Measurements from ENCODE around the gene MTERF2.
A peak's percentile ranks its signal among the peaks of the same experiment; 100 is the strongest.

Gene MTERF2

GRCh38 chr12:106987846-106988245 is 900 bp upstream of the MTERF2 start:
- no peak for DNase-seq

- no peak for DNase-seq
Measured at GRCh38 chr12:106986135-106986534, 811 bp downstream of the MTERF2 start.

GRCh38 chr12:106985479-106985878 is 1.5 kb downstream of the MTERF2 start:
- DNase-seq: no peak

- DNase-seq: no peak
Measured at GRCh38 chr12:106984588-106985137, 2.3 kb downstream of the MTERF2 start.

GRCh38 chr12:106982229-106982628 is 4.7 kb downstream of the MTERF2 start:
- DNase-seq: no peak

GRCh38 chr12:106981788-106982187 is 5.2 kb downstream of the MTERF2 start:
- DNase-seq: no peak

GRCh38 chr12:106980944-106981343 is 6.0 kb downstream of the MTERF2 start:
- peak; percentile 41 for DNase-seq

- DNase-seq: peak; percentile 65
Measured at GRCh38 chr12:106978035-106978800, 8.7 kb downstream of the MTERF2 start.

- DNase-seq: no peak
Measured at GRCh38 chr12:106976668-106977067, 10.3 kb downstream of the MTERF2 start.

- DNase-seq: no peak
Measured at GRCh38 chr12:106975993-106976658, 10.8 kb downstream of the MTERF2 start.

- no peak for DNase-seq
Measured at GRCh38 chr12:106975098-106975497, 11.8 kb downstream of the MTERF2 start.

- DNase-seq: no peak
Measured at GRCh38 chr12:106974511-106974910, 12.4 kb downstream of the MTERF2 start.

GRCh38 chr12:106973545-106973944 is 13.4 kb downstream of the MTERF2 start:
- no peak for DNase-seq

GRCh38 chr12:106971065-106971464 is 15.9 kb downstream of the MTERF2 start:
- no peak for DNase-seq

- DNase-seq: no peak
Measured at GRCh38 chr12:106964526-106964925, 22.4 kb downstream of the MTERF2 start.

- no peak for DNase-seq
Measured at GRCh38 chr12:106962286-106962685, 24.7 kb downstream of the MTERF2 start.

GRCh38 chr12:106960443-106960842 is 26.5 kb downstream of the MTERF2 start:
- DNase-seq: no peak

GRCh38 chr12:106957583-106957982 is 29.4 kb downstream of the MTERF2 start:
- DNase-seq: no peak

- peak; percentile 88 for DNase-seq
Measured at GRCh38 chr12:106956048-106956578, 30.8 kb downstream of the MTERF2 start.

- DNase-seq: peak; percentile 99
Measured at GRCh38 chr12:106955377-106956047, 31.4 kb downstream of the MTERF2 start, which contains the start of gene TMEM263. Gene TMEM263, plus strand, starts transcription at chr12:106955907. Its CDS starts 11,210 bp downstream, at chr12:106967117.

- DNase-seq: peak; percentile 71
Measured at GRCh38 chr12:106954462-106955376, 32.2 kb downstream of the MTERF2 start.

All from femur (tissue), 1 donor.